WERI-Rb-1 (cell line): ENCODE data around the gene VAT1L.

ENCODE experiments used
- DNase-seq: peaks from one replicate; pipeline ENCODE4 v3.0.0-alpha.2; 2020
- H3K27ac ChIP-seq: fragments of 250-450 bp; sonication (Bioruptor Pico); 2 replicates; pipeline ENCODE4 v1.5.1; 2020; ENCODE audit warnings: mild to moderate bottlenecking, moderate library complexity
- H3K27me3 ChIP-seq: fragments of 250-450 bp; sonication (Bioruptor Pico); 2 replicates; pipeline ENCODE4 v1.5.1; 2021; ENCODE audit warnings: mild to moderate bottlenecking, low read depth, moderate library complexity; ENCODE audit not compliant: insufficient read depth, severe bottlenecking
- H3K36me3 ChIP-seq: fragments of 250-450 bp; sonication (Bioruptor Pico); 2 replicates; pipeline ENCODE4 v1.5.1; 2020; ENCODE audit warnings: mild to moderate bottlenecking, moderate library complexity
- H3K4me3 ChIP-seq: 2 replicates; pipeline ENCODE4 v1.5.1; 2011; ENCODE audit warnings: low read depth, mild to moderate bottlenecking, control low read depth, low read length
- H3K9me3 ChIP-seq: fragments of 250-450 bp; sonication (Bioruptor Pico); 2 replicates; pipeline ENCODE4 v1.5.1; 2021; ENCODE audit warnings: mild to moderate bottlenecking, moderate library complexity; ENCODE audit not compliant: severe bottlenecking
- TF ChIP-seq, protein P1 (sequence below): IDR thresholded peaks from 2 replicates; pipeline ENCODE4 v1.5.1; 2011; ENCODE audit warnings: low read depth, mild to moderate bottlenecking, control low read depth, inconsistent platforms, low read length

The VAT1L gene

DNA sequence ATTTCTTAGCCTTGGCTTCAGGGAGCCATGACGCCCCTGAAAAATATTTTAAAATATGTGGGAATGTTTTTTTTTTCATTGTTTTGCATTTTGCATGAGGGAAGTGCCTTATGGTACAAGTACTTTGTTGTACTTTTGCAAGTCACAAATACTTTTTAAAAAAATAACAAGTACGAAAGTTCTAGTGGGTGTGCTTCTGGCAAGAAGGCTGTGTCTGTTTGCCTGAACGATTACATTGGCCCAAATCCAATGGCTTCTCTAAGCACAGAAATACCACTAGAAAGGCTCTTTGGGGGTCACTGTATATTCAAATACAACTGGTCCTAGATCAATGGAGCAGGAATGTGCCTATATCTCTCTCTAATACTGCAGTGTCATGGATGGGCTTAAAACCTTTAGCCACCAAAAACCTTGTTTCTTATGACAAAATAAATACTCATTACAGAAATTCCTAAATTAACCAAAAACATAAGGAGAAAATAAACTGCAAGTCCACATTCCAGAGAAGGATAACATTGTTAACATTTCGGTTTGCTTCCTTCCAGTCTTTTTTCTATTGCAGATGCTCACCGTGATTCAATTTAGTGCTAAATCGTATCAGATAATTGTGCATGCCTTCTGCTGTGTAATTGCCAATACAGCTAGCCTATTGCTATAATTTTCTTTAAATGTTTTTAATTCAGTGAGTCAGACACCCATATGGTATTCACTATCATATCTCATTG lies 97.4 kb downstream of the VAT1L start:
- TF ChIP-seq, protein P1, sequence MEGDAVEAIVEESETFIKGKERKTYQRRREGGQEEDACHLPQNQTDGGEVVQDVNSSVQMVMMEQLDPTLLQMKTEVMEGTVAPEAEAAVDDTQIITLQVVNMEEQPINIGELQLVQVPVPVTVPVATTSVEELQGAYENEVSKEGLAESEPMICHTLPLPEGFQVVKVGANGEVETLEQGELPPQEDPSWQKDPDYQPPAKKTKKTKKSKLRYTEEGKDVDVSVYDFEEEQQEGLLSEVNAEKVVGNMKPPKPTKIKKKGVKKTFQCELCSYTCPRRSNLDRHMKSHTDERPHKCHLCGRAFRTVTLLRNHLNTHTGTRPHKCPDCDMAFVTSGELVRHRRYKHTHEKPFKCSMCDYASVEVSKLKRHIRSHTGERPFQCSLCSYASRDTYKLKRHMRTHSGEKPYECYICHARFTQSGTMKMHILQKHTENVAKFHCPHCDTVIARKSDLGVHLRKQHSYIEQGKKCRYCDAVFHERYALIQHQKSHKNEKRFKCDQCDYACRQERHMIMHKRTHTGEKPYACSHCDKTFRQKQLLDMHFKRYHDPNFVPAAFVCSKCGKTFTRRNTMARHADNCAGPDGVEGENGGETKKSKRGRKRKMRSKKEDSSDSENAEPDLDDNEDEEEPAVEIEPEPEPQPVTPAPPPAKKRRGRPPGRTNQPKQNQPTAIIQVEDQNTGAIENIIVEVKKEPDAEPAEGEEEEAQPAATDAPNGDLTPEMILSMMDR = no peak
- Histone ChIP-seq H3K4me3 (no peak overlapping the region), H3K27me3 (no peaks in the 10 kb centered on the region), H3K9me3 (no peaks in the 10 kb centered on the region), H3K27ac (no peak overlapping the region), H3K36me3 (no peaks in the 10 kb centered on the region)
- no peak for DNase-seq

DNA sequence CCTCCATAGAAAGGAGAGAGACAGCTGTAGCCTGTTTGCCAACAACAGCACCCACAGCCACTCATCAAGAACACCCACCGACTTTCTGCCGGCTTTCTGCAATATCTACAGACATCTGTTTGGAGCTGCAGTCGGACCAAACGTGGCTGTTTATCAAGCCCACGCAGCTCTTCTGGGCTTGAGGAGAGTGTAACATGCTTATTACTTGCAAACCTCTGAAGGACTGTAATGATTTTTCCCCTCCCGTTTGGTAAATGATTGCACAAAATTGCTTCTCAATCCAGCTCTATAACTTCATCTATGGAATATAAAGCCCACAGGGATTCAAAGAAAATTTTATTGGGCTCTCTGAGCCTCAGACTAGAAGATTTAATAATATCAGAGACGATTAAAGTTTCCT lies 100.5 kb downstream of the VAT1L start:
- Histone ChIP-seq H3K27ac (no peak overlapping the region), H3K9me3 (no peaks in the 10 kb centered on the region), H3K36me3 (no peaks in the 10 kb centered on the region), H3K27me3 (no peaks in the 10 kb centered on the region), H3K4me3 (no peak overlapping the region)
- TF ChIP-seq, protein P1 = no peak
- DNase-seq = no peak

- TF ChIP-seq, protein P1 = no peak
- H3K9me3 ChIP-seq = no peaks in the 10 kb centered on the region
- no peaks in the 10 kb centered on the region for H3K27me3 ChIP-seq
- no peak for DNase-seq
- no peak overlapping the region for H3K27ac ChIP-seq
- H3K36me3 ChIP-seq = no peaks in the 10 kb centered on the region
- H3K4me3 ChIP-seq = no peak overlapping the region
Measured at GRCh38 chr16:77890075-77890474, 101.7 kb downstream of the VAT1L start.

DNA sequence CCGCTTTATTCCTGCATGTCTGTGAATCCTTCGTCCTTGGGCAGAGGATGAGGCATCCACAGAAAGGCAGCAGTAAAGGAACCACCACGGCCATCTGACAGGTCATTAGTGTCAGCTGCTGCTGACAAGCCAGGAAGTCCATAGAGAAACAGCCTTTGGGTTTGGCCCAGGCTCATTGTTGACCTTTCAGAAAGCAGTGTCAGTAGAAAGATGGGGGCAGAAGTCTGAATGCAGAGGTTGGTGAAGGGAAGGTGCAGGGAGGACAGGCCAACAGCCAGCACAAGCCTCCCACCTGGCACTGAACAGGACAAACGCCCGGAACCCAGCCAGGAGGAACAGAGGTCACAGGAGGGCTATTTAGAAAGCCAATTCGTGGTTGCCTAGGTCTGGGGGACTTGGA lies 105.8 kb downstream of the VAT1L start:
- H3K27ac ChIP-seq = no peak overlapping the region
- H3K4me3 ChIP-seq = no peak overlapping the region
- no peaks in the 10 kb centered on the region for H3K9me3 ChIP-seq
- TF ChIP-seq, protein P1 = no peak
- no peaks in the 10 kb centered on the region for H3K36me3 ChIP-seq
- H3K27me3 ChIP-seq = no peaks in the 10 kb centered on the region
- no peak for DNase-seq

DNA sequence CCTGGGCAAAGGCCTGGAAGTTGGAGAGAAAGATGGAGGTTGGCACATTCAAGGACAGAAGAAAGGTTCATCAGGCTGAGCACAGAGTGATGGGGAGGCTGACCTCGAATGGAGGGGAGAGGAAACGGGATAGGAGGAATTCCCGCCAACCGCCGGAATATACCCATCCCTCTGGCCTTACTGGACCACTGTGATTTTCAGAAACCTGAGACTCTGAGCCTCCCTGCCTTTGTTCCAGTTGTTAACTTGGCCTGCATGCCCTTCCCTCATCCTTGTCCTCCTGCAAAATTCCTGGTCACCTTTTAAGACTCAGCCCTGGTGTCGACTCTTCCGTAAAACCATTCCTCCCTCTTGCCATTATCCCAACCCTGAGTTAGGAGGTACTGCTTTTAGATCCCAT lies 107.6 kb downstream of the VAT1L start:
- no peak overlapping the region for H3K4me3 ChIP-seq
- H3K27ac ChIP-seq = no peak overlapping the region
- no peaks in the 10 kb centered on the region for H3K27me3 ChIP-seq
- H3K9me3 ChIP-seq = no peaks in the 10 kb centered on the region
- TF ChIP-seq, protein P1 = no peak
- H3K36me3 ChIP-seq = no peaks in the 10 kb centered on the region
- no peak for DNase-seq
